GM12892 (cell line): ENCODE results near the gene TESMIN.

Experiments
- POLR2A ChIP-seq: IDR thresholded peaks from 2 replicates; pipeline ENCODE4 v1.6.1; 2011; ENCODE audit warnings: low read depth, low read length, control low read depth
- POLR2AphosphoS5 ChIP-seq: IDR thresholded peaks from 2 replicates; pipeline ENCODE4 v1.6.1; 2011; ENCODE audit warnings: low read depth, low read length, control low read depth

DNA sequence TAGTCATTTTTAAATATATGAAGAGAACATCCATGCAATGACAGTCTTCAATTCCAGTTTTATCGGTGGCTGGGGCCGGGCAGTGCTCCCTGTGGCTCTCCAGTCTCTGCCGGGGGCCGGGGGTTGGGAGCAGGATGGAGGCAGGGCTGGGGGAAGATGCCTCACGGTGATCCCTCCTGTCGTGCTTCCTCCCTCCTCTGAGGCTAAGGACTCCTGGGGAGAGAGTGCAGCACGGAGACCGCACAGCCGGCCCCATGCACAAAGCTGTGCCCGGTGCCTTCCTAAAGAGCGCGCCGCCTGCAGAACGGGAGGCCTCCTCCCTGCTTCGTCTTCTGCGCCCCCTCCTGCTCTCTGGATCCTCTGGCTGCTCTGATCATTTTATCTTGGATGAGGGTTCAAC lies 46.4 kb downstream of the TESMIN start:
- TF ChIP-seq POLR2A (no peak), POLR2AphosphoS5 (no peak)
